ENCODE results near the gene SEZ6L.

The SEZ6L gene

GRCh38 chr22:26169315-26170111 lies at the start of gene SEZ6L:
TSS of gene SEZ6L (plus strand) at chr22:26169462. CDS start at chr22:26169670, 208 bp downstream.
- no peak for DNase-seq (ENCODE audit: low read depth in 2 of 2)

- no peak for DNase-seq (ENCODE audit: low read depth in 2 of 2)
Observed at GRCh38 chr22:26122920-26123468, 46.3 kb upstream of the SEZ6L start.

- no peak for DNase-seq (ENCODE audit: low read depth in 2 of 2)
Observed at GRCh38 chr22:26124991-26125725, 44.1 kb upstream of the SEZ6L start.

- no peak for DNase-seq (ENCODE audit: low read depth in 2 of 2)
Observed at GRCh38 chr22:26127126-26127525, 42.1 kb upstream of the SEZ6L start.

- no peak for DNase-seq (ENCODE audit: low read depth in 2 of 2)
Observed at GRCh38 chr22:26127556-26127955, 41.7 kb upstream of the SEZ6L start.

- DNase-seq (ENCODE audit: low read depth in 2 of 2): no peak
Observed at GRCh38 chr22:26131589-26132154, 37.6 kb upstream of the SEZ6L start.

- no peak for DNase-seq (ENCODE audit: low read depth in 2 of 2)
Observed at GRCh38 chr22:26134654-26135330, 34.5 kb upstream of the SEZ6L start.

- no peak for DNase-seq (ENCODE audit: low read depth in 2 of 2)
Observed at GRCh38 chr22:26135806-26136205, 33.5 kb upstream of the SEZ6L start.

- DNase-seq (ENCODE audit: low read depth in 2 of 2): no peak
Observed at GRCh38 chr22:26139310-26139709, 30.0 kb upstream of the SEZ6L start.

GRCh38 chr22:26141831-26142230 lies 27.4 kb upstream of the SEZ6L start:
- no peak for DNase-seq (ENCODE audit: low read depth in 2 of 2)

GRCh38 chr22:26143806-26144325 lies 25.4 kb upstream of the SEZ6L start:
- no peak for DNase-seq (ENCODE audit: low read depth in 2 of 2)

GRCh38 chr22:26159886-26160285 lies 9.4 kb upstream of the SEZ6L start:
- DNase-seq (ENCODE audit: low read depth in 2 of 2): no peak

- DNase-seq (ENCODE audit: low read depth in 2 of 2): no peak
Observed at GRCh38 chr22:26161746-26162145, 7.5 kb upstream of the SEZ6L start.

GRCh38 chr22:26162926-26163325 lies 6.3 kb upstream of the SEZ6L start:
- DNase-seq (ENCODE audit: low read depth in 2 of 2): no peak

GRCh38 chr22:26164174-26164573 lies 5.1 kb upstream of the SEZ6L start:
- DNase-seq (ENCODE audit: low read depth in 2 of 2): no peak

- DNase-seq (ENCODE audit: low read depth in 2 of 2): no peak
Observed at GRCh38 chr22:26168330-26168851, 871 bp upstream of the SEZ6L start.

- no peak for DNase-seq (ENCODE audit: low read depth in 2 of 2)
Observed at GRCh38 chr22:26168939-26169314, 335 bp upstream of the SEZ6L start.

GRCh38 chr22:26170112-26170492 lies 840 bp downstream of the SEZ6L start:
- DNase-seq (ENCODE audit: low read depth in 2 of 2): no peak

GRCh38 chr22:26170795-26171580 lies 1.7 kb downstream of the SEZ6L start:
- DNase-seq (ENCODE audit: low read depth in 2 of 2): no peak

GRCh38 chr22:26172389-26172990 lies 3.2 kb downstream of the SEZ6L start:
- DNase-seq (ENCODE audit: low read depth in 2 of 2): no peak
